Sciatic nerve (tissue), 2 donors: ENCODE measurements around the gene ASIC1. TPM values are rescaled to one million over a fixed set of nuclear protein-coding genes. Genes with fewer than 3 reads are reported as not detected.
A peak's percentile ranks its signal among the peaks of the same experiment; 100 is the strongest.

Source experiments
- ATAC-seq: fragments of 200-7000 bp; cut with Tn5 transposase; one replicate; pipeline ENCODE4 v1.9.1; 2020; ENCODE audit warnings: mild to moderate bottlenecking, moderate library complexity
- DNase-seq: peaks from one replicate; pipeline ENCODE4 v3.0.0-alpha.2; 2020; ENCODE audit warnings: low spot score
- intact Hi-C: fragments of 100-400 bp; cut with DNase I; formaldehyde crosslinking; loops from one replicate; pipeline ENCODE4 v1.14.2; 2022
- total RNA-seq: library from RNA; stranded (reverse); fragmentation: NEBNext Ultra II Directional; extraction: Animal tissue kit (Norgen Biotek cat#: 25700); gene quantifications from one replicate; pipeline ENCODE4 v1.2.1, GENCODE V29; 2021
- donor health status: DM: no; HTN: no; CAD: no.
- donor health status: DM: no; HTN: no; CAD: no.

The ASIC1 gene
- total RNA-seq, 1 donor from 2014 or later, result 5.5 TPM

DNA sequence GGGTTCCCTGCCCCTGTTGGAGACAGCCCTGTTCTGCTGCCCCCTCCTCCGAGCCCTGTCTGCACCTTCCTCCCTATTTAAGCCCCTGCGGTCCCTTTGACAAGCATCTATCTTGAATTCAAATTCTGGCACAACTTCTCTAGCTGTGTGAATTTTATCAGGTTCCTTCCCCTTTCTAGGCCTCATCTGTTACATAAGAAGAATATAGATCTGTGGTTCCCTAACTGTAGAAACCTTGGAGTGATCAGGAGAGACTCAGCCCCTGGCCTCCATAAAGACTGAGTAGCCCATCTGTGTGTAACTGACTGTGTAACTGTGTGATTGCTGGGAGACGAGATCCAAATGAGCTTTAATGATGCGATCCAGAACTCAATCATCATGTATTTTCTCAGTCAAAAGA lies 19.1 kb upstream of the ASIC1 start:
- no peak for ATAC-seq
- intact Hi-C loops, result no loop called here
- peak; percentile 10 for DNase-seq

DNA sequence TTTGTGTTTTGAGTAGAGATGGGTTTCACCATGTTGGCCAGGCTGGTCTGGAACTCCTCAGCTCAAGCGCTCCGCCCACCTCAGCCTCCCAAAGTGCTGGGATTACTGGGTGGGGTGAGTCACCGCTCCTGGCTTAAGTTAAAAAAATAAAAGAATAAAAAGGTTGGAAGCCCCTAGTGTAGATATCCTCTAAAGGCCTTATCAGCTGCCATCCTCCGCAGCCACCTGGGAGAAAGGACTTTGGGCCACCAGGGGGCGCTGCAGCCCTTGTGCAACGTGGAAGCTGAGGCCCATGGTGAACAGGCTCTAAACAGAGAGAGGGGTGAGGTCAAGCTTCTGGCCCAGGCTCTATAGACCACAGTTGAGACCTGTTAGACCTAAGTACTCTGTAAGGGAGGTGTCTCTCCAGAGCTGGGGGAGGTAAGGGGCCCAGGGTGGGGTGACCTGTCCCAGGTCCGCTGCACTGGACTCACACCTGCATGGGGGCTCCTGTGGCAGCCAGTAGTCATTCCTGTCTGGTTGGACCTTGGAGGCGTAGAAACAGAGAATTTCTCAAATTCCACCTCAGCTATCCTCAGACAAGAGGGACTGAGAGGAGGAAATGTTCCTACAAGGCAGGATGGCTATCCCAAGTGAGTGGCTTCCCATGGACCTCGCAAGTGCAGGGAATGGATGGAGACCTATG lies 18.1 kb upstream of the ASIC1 start:
- DNase-seq, result peak; percentile 89
- intact Hi-C loops, result no loop called here
- ATAC-seq, result peak; percentile 84

DNA sequence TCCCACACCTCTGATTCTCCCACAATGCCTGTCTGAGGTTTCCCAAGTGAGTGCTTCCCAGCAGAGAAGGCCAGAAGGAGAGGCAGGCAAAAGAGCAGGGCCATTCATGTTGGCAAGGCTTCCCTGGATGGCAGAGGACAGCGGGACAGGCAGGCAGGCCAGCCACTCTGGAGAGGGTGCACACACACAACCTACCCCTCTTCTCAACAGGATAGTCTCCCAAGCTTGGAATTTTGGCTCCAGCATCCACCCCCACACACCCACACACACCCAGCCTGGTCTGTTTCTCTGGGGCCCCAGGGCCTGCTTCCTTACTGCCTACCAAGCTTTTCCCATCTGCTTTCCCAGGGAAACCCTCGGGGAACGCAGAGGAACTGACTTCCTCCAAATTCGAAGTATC lies 16.7 kb upstream of the ASIC1 start:
- intact Hi-C loops, result no loop called here
- ATAC-seq, result no peak
- peak; percentile 42 for DNase-seq

DNA sequence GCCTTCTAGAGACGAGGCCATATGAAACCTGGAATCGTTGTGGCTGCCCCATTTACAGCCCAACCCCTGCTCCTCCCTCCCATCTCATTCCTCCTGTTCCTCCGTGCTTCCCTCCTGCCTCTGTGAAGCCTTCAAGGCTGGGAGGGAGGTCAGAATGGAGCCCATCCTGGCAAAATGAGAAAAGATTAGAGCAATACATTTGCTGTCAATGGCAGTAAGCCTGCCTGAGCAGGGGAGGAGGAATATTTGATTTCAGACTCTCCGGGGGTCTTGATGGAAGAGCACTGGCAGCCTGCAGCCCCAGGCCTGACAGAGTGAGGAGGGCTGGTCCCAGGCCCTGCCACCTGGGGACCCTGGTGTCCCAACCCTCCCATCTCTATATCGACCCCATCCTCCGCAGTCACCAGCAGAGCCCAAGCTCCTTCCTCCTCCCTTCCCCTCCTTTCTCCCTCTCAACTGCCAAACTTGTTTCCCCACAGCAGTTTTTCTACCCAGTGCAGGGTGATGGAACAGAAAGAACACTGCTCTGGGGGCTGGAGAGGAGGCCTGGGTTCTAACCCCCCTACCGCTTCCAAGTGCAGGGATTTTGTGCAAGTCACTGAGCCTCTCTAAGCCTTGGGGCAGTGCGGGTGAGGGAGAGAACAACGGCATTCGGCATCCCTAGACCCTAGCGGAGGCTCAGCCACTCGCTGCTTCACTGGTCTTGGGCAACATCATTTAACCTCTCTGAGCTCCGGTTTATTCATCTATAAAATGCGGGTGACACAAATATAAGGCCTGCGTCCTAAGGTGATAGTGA lies 16.1 kb upstream of the ASIC1 start:
- DNase-seq (peak; percentile 14), ATAC-seq (no peak)
- intact Hi-C loops, result no loop called here

DNA sequence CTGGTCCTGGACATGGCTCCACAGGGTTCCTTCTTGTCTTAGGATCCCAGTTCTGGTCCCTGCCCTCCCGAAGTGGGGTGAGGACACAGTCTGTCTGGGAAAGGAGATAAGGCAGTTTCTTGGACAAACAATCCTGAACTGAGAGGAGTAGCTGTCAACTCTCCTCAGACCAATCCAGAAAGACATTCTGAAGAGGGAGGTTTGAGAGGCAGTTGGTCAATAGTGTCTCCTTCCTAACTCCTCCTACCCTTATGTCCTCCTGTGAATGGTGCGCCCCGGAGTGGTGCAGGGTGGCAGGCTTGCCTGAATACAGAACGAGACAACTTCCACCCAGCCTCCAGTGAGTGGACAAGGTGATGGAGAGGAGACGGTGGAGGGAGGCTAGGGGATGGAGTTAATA lies 15.4 kb upstream of the ASIC1 start:
- ATAC-seq (no peak), DNase-seq (peak; percentile 37)
- intact Hi-C loops, result no loop called here

DNA sequence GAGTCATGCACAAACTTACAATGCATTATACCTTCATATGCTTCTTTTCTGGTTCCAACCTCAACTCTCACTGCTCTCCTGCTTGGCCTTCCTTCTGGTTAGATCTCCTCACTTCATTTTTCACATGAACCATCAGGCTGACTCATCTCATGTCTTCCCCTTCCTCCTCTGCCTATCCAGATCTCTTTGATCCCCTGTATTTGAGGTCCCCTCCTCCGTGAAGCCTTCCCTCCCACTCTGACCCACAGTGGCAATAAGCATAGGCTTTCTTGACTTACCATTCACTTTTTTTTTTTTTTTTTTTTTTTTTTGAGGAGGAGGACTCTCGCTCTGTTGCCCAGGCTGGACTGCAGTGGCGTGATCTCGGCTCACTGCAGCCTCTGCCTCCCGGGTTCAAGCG lies 14.7 kb upstream of the ASIC1 start:
- intact Hi-C loops, result no loop called here
- DNase-seq, result peak; percentile 22
- no peak for ATAC-seq

DNA sequence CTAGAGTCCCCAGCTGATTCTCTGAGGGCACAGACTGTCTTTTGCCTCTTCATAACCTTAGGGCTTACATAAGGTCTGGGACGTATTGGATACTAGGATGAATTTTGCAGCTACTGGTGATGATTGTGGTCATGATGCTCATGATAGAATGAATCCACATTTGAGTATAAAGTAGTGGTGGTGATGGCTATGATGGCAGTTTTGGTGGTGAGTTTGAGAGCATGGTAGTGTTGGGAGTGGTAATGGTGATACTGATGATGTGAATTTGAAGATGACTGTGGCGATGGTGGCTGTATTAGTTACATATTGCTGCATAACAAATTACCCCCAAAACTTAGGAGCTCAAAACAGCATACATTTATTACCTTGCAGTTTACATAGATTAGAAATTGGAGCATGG lies 14.1 kb upstream of the ASIC1 start:
- ATAC-seq, result no peak
- no peak for DNase-seq
- intact Hi-C loops, result no loop called here

DNA sequence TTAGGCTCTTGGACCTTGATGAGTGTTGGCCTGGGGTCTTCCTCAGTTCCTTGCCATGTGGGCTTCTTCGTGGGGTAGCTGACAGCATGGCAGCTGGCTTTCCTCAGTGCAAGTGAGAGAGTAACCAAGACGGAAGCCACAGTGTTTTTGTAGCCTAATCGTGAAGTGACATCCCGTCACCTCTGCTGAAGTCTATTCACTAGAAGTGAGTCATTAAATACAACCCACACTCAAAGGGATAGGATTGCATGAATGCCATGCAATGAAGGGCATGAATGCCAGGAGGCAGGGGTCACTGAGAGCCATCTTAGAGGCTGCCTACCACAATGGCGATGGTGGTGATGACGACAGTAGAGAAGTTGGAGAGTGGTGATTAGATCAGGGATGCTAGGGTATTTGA lies 13.5 kb upstream of the ASIC1 start:
- ATAC-seq (no peak), DNase-seq (peak; percentile 8)
- intact Hi-C loops, result no loop called here

DNA sequence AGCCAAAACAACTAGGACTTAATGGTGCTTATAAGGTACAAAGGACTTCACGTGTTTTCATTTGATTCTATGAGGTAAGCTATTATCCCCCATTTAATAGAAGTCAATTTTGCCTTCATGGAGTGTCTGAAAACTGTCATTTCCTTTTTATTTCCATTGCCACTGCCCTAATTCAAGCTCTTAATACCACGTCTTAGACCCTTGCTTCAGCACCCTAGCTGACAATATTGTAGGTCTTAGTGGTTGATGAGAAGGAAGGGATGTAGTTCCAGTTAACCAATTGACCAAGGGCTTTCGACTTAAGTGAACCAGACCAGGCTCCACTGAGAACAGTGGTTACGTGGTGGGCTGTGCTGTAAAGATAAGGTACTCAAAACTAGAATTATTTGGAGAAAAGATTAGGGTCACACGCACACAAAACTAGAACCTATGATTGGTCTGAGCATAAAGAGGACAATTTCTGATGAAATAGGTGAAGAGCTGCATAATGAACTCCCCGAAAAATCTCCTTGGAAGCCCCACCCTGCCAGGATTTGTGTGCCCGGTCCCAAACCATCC lies 9.6 kb upstream of the ASIC1 start:
- intact Hi-C loops, result no loop called here
- no peak for ATAC-seq

DNA sequence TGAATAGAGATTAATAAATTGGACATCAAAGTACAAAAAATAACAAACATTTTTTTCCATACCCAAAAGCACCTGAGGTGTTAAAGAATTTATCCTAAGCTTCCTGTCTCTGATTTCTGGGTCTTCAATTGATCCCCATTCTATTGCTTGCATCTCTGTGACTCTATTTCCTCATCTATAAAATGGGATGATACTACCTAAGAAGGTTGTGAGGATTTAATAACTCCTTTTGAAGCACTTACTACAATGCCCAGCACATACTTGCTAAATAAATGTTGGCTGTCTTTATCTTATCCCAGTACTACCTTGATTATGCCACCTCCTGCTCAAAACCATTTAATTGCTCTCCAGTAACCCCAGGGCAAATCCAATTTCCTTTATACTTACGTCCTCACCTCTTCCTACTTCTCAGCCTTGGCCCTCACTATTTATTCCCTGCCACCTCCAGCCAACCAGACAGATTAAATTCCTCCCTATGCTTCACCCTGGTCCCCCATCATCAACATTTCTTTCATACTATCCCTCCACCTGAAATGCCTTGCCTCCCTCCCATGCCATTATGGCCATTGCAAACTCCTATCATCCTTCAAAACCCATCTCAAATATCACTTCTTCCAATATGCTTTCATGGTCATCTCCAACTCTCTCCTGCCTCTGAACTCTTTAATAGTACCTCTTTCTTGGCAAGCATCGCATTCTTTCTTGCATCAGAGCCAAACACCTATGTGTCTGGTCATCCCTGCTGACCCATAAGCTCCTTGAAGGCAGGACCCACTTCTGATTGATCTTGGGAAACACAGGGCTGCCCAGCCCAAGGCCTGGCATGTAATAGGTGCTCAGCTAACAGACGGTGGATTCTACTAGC lies 7.9 kb upstream of the ASIC1 start:
- intact Hi-C loops, result loop anchor here (10.0 kb wide), 1 partner anchor 185 kb away; no protein-coding TSS in a partner anchor
- ATAC-seq (no peak), DNase-seq (no peak)

More for the DNA sequence above, 9.6 kb upstream of the ASIC1 start:
- DNase-seq, result no peak

DNA sequence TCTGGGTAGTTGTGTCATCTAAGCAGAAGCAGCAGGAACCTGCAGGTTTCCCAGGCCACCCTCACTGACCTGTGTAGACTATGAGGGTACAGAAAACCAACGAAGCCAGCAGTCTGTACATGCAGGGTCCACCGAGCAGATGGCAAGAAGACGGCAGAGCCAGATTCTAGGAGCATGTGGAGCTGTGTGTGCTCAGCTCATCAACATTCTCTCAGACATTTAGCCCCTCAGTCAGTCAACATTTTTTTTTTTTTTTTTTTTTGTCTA lies 7.3 kb upstream of the ASIC1 start:
- intact Hi-C loops, result loop anchor here (10.0 kb wide), 1 partner anchor 185 kb away; no protein-coding TSS in a partner anchor
- DNase-seq, result no peak
- no peak for ATAC-seq

DNA sequence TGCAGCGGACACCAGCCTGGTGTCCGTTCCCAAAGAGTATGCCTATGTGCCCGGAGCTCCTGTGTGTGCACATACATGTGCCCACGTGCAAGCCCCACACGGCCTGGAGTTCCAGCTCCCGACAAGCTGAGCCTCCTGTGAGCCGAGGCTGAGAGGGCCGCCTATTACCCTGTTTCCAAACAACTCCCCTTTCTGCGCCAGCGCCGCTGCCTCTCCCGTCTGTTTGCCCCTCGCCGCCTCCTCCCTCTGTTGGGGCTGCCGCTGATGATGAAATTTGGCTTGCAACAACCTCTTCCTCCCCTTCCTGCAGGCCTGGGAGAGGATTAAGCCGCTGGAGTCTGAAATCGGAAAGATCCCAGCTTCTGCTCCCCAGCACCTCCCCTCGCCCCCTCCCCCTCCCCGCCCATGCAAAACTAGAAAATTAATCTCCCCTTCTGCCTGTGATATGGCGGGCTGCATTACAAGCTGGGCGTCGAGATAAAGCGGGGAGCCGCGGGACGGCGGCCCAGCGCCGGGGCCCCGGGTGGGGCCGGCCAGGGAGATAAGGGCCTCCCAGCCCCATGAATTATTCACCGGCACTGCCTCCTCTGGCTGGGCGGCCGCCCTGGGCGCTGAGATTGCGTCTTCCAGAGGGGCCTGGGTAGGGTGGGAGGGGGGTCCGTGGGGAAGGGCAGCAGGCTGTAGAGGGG lies 6.8 kb upstream of the ASIC1 start:
- ATAC-seq (peak; percentile 88), DNase-seq (no peak)
- intact Hi-C loops, result loop anchor here (10.0 kb wide), 1 partner anchor 186 kb away; no protein-coding TSS in a partner anchor

DNA sequence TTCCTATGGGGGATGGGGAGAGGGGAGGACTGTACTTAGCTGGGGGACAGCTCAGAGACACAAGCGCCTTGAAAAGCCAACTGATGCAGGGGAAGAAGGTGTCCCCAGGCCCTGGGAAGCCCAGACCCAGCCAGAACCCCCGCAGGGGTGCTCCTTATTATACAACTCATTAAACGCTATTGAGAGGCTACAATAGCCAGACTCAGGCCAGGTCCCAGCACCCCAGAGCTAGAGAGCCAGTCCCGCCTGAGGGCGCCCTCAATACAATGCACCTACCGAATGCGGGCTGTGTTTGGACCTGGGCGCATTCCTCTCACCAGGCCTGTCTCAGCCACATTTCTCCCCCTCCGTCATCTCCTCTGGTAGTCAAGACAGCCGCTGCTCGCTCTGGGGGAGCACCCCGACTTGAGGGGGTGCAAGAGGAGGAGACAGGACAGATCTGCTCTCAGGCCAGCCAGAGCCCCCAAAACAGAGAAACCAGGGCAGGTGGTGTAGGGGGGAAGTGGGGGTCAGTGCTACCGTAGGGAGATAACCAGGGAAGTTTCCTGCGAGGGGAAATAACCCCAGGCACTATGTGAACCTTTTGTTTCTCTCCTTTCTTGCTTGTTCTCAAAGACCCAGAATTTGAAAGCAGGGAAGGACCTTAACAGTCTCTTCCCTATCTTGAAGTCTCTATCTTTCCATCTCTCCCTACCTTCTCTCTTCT lies 6.1 kb upstream of the ASIC1 start:
- ATAC-seq (peak; percentile 7), DNase-seq (no peak)
- intact Hi-C loops, result loop anchor here (10.0 kb wide), 1 partner anchor 186 kb away; no protein-coding TSS in a partner anchor

DNA sequence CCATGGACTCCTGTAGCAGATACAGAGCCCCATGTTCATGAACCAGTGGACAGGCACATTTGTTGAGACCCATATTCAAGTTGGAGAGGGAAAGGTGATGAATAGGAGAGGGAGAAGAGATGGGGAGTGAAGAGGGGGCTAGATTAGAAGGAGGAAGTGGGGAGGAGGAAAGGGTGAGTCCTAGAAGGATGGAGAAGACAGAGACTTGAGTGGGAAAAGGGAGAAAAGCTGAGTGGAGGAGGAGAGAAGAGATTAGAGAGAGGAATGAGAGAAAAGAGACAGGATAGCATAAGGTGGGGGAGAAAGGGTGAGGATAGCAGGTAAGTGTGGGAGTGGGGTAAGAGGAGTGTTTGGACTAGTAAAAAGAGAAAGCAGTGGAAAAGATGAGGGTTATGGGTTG lies 4.9 kb upstream of the ASIC1 start:
- DNase-seq (no peak), ATAC-seq (no peak)
- intact Hi-C loops, result loop anchor here (10.0 kb wide), 1 partner anchor 188 kb away; no protein-coding TSS in a partner anchor

DNA sequence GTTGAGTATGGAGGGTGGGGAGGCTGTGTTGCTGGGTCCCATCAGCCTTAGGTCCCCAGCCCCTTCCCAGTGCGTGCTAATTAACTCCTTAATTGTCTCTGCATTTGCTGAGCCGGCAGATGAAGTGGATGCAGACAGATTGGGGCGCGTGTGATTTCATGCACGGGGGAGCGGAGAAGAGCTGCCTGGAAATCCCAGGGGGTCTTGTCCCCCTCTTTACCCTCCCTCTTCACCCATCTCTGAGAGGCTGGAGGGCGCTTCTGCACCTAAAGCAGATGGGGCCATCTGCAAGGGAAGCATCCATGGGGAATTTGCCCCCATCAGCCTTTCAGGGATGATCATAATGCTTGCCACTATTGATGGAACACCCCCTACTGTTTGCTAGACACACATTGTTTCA lies 4.4 kb upstream of the ASIC1 start:
- no peak for DNase-seq
- no peak for ATAC-seq
- intact Hi-C loops, result loop anchor here (10.0 kb wide), 1 partner anchor 188 kb away; no protein-coding TSS in a partner anchor

DNA sequence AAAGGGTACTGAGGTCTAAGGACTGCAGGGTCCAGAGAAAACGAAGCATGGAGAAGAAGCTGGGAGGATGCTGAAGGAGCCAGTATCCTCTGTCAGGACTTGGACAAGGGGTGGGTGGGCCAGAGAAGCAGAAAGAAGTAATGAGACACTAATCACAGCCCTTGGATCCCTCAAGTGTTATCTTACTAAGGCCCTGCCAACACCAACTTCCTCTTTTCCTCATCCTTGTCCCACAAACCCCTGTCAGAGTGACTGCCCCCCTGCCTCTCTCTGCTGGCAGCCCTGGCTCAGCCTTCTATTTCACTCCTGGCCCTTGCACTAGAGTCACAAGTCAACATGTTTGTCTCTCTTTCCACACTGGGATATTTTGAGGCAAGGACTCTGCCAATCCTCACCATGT lies 3.8 kb upstream of the ASIC1 start:
- no peak for ATAC-seq
- intact Hi-C loops, result loop anchor here (10.0 kb wide), 1 partner anchor 189 kb away; no protein-coding TSS in a partner anchor
- no peak for DNase-seq

DNA sequence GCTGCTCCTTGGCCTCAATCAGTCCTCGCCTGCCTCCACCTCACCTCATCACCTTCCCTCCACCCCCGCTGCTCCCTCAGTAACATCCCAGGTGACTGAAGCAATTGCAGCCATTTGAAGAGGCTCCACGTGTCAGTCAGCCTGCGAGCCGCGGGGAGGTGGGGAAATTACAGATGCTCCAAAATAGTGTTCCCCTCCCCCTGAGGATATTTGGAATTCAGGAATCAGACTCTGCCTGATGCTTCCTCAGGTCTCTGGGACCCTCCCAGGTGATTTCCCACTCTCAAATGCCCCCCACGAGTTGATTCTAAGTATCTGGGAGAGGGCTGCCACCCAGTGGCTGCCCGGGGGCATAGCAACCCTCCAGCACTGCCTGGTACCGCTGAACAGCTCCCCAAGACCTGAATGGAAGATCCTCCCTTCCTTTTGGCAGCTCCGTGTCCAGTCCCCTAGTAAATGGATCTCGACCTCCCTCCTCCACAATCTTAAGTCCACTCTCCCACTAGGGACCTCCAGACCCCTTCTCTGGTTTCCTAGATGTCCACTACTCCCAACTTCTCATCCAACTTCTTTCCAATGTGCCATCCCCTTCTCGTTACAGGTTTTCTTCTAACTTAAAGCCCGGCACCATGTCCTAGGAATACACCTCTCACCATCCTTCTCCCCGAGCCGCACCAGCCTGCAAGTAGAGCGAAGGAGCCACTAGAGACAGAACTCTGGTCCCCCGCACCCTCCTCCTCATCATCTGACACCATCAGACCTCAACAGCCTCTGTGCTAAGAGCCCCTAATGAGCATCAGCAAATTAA lies 1.4 kb upstream of the ASIC1 start:
- ATAC-seq (peak; percentile 72), DNase-seq (no peak)
- intact Hi-C loops, result loop anchor here (5.0 to 10.0 kb wide), 2 partner anchors 84 to 191 kb away; partner anchors contain the start of gene AQP6
